Neuronal stem cell (in vitro differentiated cells): Measurements from ENCODE around the gene THAP6.

Experiments
- DNase-seq: peaks from one replicate; pipeline ENCODE4 v3.0.0-alpha.2; 2013; ENCODE audit warnings: low spot score
- H2AFZ ChIP-seq: one replicate; pipeline ENCODE4 v1.6.1; 2013; ENCODE audit warnings: mild to moderate bottlenecking, low read length, inconsistent platforms
- H2AK5ac ChIP-seq: 2 replicates; pipeline ENCODE4 v1.6.1; 2013; ENCODE audit warnings: low read depth, mild to moderate bottlenecking, inconsistent platforms, low read length, moderate library complexity, mixed read lengths
- H2BK120ac ChIP-seq: 2 replicates; pipeline ENCODE4 v1.6.1; 2013; ENCODE audit warnings: low read depth, mild to moderate bottlenecking, inconsistent platforms, low read length, moderate library complexity, mixed read lengths
- H2BK12ac ChIP-seq: one replicate; pipeline ENCODE4 v1.6.1; 2013; ENCODE audit warnings: low read length, inconsistent platforms
- H2BK15ac ChIP-seq: 2 replicates; pipeline ENCODE4 v1.6.1; 2013; ENCODE audit warnings: mild to moderate bottlenecking, low read length, inconsistent platforms, mixed read lengths
- H2BK5ac ChIP-seq: one replicate; pipeline ENCODE4 v1.6.1; 2013; ENCODE audit warnings: inconsistent platforms, mild to moderate bottlenecking, low read length, moderate library complexity
- H3K14ac ChIP-seq: one replicate; pipeline ENCODE4 v1.6.1; 2013; ENCODE audit warnings: low read length, inconsistent platforms
- H3K18ac ChIP-seq: 2 replicates; pipeline ENCODE4 v1.6.1; 2013; ENCODE audit warnings: low read length, inconsistent platforms
- H3K23ac ChIP-seq: 2 replicates; pipeline ENCODE4 v1.6.1; 2013; ENCODE audit warnings: low read depth, mild to moderate bottlenecking, mixed read lengths, low read length, inconsistent platforms; ENCODE audit not compliant: poor library complexity
- H3K27ac ChIP-seq: replicated peaks from 3 replicates; pipeline ENCODE4 v1.5.1; 2013; ENCODE audit warnings: low read length, inconsistent platforms
- H3K27me3 ChIP-seq, 3 experiments: 2 replicates each; pipeline ENCODE4 v1.6.1; 2013; ENCODE audit warnings: low read length in 3 of 3, mild to moderate bottlenecking in 2 of 3, inconsistent platforms in 1 of 3, low read depth in 1 of 3, mixed read lengths in 1 of 3, moderate library complexity in 1 of 3; ENCODE audit not compliant: control insufficient read depth in 3 of 3, insufficient read depth in 3 of 3
- H3K36me3 ChIP-seq, 2 donors: replicated peaks in 1 of 2; 2 replicates each; pipeline ENCODE4 v1.6.1; 2013; ENCODE audit warnings: low read length in 2 of 2; ENCODE audit not compliant: control insufficient read depth in 2 of 2, insufficient read depth in 2 of 2
- H3K4ac ChIP-seq: 2 replicates; pipeline ENCODE4 v1.6.1; 2013; ENCODE audit warnings: inconsistent platforms, mild to moderate bottlenecking, low read length, moderate library complexity
- H3K4me1 ChIP-seq, 2 donors: 1 replicate in 1 of 2; 2 replicates in 1 of 2; pipeline ENCODE4 v1.6.1; 2013; ENCODE audit warnings: low read length in 2 of 2, low read depth in 1 of 2; ENCODE audit not compliant: control insufficient read depth in 2 of 2, insufficient read depth in 1 of 2
- H3K4me2 ChIP-seq: one replicate; pipeline ENCODE4 v1.6.1; 2013; ENCODE audit warnings: mild to moderate bottlenecking, low read length, inconsistent platforms; ENCODE audit not compliant: insufficient read depth, poor library complexity, severe bottlenecking
- H3K4me3 ChIP-seq, 2 donors: 2 replicates each; pipeline ENCODE4 v1.5.1; 2013; ENCODE audit warnings: low read length in 2 of 2, mild to moderate bottlenecking in 2 of 2, inconsistent platforms in 1 of 2, moderate library complexity in 1 of 2
- H3K79me1 ChIP-seq: one replicate; pipeline ENCODE4 v1.6.1; 2013; ENCODE audit warnings: low read depth, mild to moderate bottlenecking, inconsistent platforms, low read length, moderate library complexity
- H3K9ac ChIP-seq: one replicate; pipeline ENCODE4 v1.6.1; 2013; ENCODE audit warnings: mild to moderate bottlenecking, low read depth, low read length, inconsistent platforms; ENCODE audit not compliant: poor library complexity
- H3K9me3 ChIP-seq, 2 donors: replicated peaks in 1 of 2; 2 replicates each; pipeline versions ENCODE3 to v1.6.1; 2013; ENCODE audit warnings: low read length in 2 of 2, mild to moderate bottlenecking in 2 of 2, inconsistent platforms in 1 of 2, low read depth in 1 of 2, mixed read lengths in 1 of 2, moderate library complexity in 1 of 2; ENCODE audit not compliant: control insufficient read depth in 2 of 2, insufficient read depth in 1 of 2
- H4K8ac ChIP-seq: one replicate; pipeline ENCODE4 v1.6.1; 2013; ENCODE audit warnings: low read depth, mild to moderate bottlenecking, inconsistent platforms, low read length, moderate library complexity
- H4K91ac ChIP-seq: one replicate; pipeline ENCODE4 v1.6.1; 2013; ENCODE audit warnings: low read length, low read depth, mild to moderate bottlenecking, inconsistent platforms; ENCODE audit not compliant: poor library complexity
- WGBS, 2 donors: extraction: QIAGEN DNeasy Blood & Tissue Kit; methylation state at CpG; one replicate each; pipeline ENCODE4 v1.1.7; 2013; ENCODE audit warnings: missing lambda C conversion rate in 2 of 2, mixed read lengths in 1 of 2; ENCODE audit not compliant: insufficient read length in 2 of 2, insufficient replicate concordance in 1 of 2; ENCODE audit errors: extremely low coverage in 2 of 2; 5-methylcytosine and 5-hydroxymethylcytosine counted together

The THAP6 gene

GRCh38 chr4:75496406-75496805, 17.9 kb upstream of the THAP6 start:
- H3K18ac ChIP-seq, result no peak overlapping the region
- no peaks in the 10 kb centered on the region for H3K79me1 ChIP-seq
- H3K4me1 ChIP-seq, result no peaks in the 10 kb centered on the region
- no peak overlapping the region for H2AK5ac ChIP-seq
- H3K4me2 ChIP-seq, result no peak overlapping the region
- H3K4ac ChIP-seq, result no peak overlapping the region
- no peak overlapping the region for H3K4me3 ChIP-seq
- H3K23ac ChIP-seq, result no peak overlapping the region
- H2BK5ac ChIP-seq, result no peak overlapping the region
- no peak overlapping the region for H4K8ac ChIP-seq
- no peak overlapping the region for H2BK12ac ChIP-seq
- H3K9ac ChIP-seq, result no peak overlapping the region
- no peak overlapping the region for H2AFZ ChIP-seq
- H3K27me3 ChIP-seq, result no peaks in the 10 kb centered on the region
- no peak overlapping the region for H2BK15ac ChIP-seq
- peaks cover 4 to 16% of the 10 kb centered on the region in 2 donors for H3K9me3 ChIP-seq
- no peak overlapping the region for H3K27ac ChIP-seq
- no CpG with 5 or more reads among the region's 2 CpGs for WGBS, 2 donors
- H4K91ac ChIP-seq, result no peak overlapping the region
- H3K14ac ChIP-seq, result no peak overlapping the region
- peaks cover 1 to 59% of the 10 kb centered on the region in 2 donors for H3K36me3 ChIP-seq
- H2BK120ac ChIP-seq, result no peak overlapping the region
- no peak for DNase-seq

GRCh38 chr4:75497133-75497532, 17.1 kb upstream of the THAP6 start:
- DNase-seq, result no peak
- H3K14ac ChIP-seq, result no peak overlapping the region
- H2AK5ac ChIP-seq, result no peak overlapping the region
- no peak overlapping the region for H4K8ac ChIP-seq
- H2BK12ac ChIP-seq, result no peak overlapping the region
- no peak overlapping the region for H3K9ac ChIP-seq
- no peak overlapping the region for H4K91ac ChIP-seq
- H2BK120ac ChIP-seq, result no peak overlapping the region
- no peak overlapping the region for H2BK5ac ChIP-seq
- H3K23ac ChIP-seq, result no peak overlapping the region
- H3K9me3 ChIP-seq, result peaks cover 4 to 16% of the 10 kb centered on the region in 2 donors
- no peak overlapping the region for H3K4me3 ChIP-seq
- no peak overlapping the region for H2BK15ac ChIP-seq
- H3K4ac ChIP-seq, result no peak overlapping the region
- no peak overlapping the region for H3K4me2 ChIP-seq
- no peak overlapping the region for H3K27ac ChIP-seq
- no peak overlapping the region for H2AFZ ChIP-seq
- H3K27me3 ChIP-seq, result no peaks in the 10 kb centered on the region
- H3K18ac ChIP-seq, result no peak overlapping the region
- H3K4me1 ChIP-seq, result no peaks in the 10 kb centered on the region
- H3K79me1 ChIP-seq, result no peaks in the 10 kb centered on the region
- no CpG with 5 or more reads among the region's 5 CpGs for WGBS, 2 donors
- H3K36me3 ChIP-seq, result peaks cover 1 to 52% of the 10 kb centered on the region in 2 donors

GRCh38 chr4:75498041-75498440, 16.2 kb upstream of the THAP6 start:
- Histone ChIP-seq H3K36me3 (peaks cover 1 to 49% of the 10 kb centered on the region in 2 donors), H4K91ac (no peak overlapping the region), H3K18ac (no peak overlapping the region), H4K8ac (no peak overlapping the region), H3K27ac (no peak overlapping the region), H2BK12ac (no peak overlapping the region), H3K4me2 (no peak overlapping the region), H3K4me3 (no peak overlapping the region), H3K14ac (no peak overlapping the region), H2BK5ac (no peak overlapping the region), H3K4me1 (no peaks in the 10 kb centered on the region), H3K79me1 (no peaks in the 10 kb centered on the region), H2BK15ac (no peak overlapping the region), H2AFZ (no peak overlapping the region), H3K27me3 (no peaks in the 10 kb centered on the region), H2BK120ac (no peak overlapping the region), H3K9ac (no peak overlapping the region), H3K9me3 (peaks cover 4 to 16% of the 10 kb centered on the region in 2 donors), H3K23ac (no peak overlapping the region), H3K4ac (no peak overlapping the region), H2AK5ac (no peak overlapping the region)
- no peak for DNase-seq
- no CpG with 5 or more reads among the region's 2 CpGs for WGBS, 2 donors

- no peaks in the 10 kb centered on the region for H3K4me1 ChIP-seq
- H3K9me3 ChIP-seq, result peaks cover 4 to 16% of the 10 kb centered on the region in 2 donors
- no peak overlapping the region for H4K8ac ChIP-seq
- no peaks in the 10 kb centered on the region for H3K79me1 ChIP-seq
- H2BK5ac ChIP-seq, result no peak overlapping the region
- no peak overlapping the region for H2BK15ac ChIP-seq
- H2BK120ac ChIP-seq, result no peak overlapping the region
- peaks cover 1 to 58% of the 10 kb centered on the region in 2 donors for H3K36me3 ChIP-seq
- H3K4me2 ChIP-seq, result no peak overlapping the region
- no CpG with 5 or more reads among the region's 2 CpGs for WGBS, 2 donors
- no peak overlapping the region for H2AK5ac ChIP-seq
- H3K4ac ChIP-seq, result no peak overlapping the region
- H2AFZ ChIP-seq, result no peak overlapping the region
- no peak overlapping the region for H3K23ac ChIP-seq
- no peak overlapping the region for H3K27ac ChIP-seq
- no peak overlapping the region for H3K9ac ChIP-seq
- H3K27me3 ChIP-seq, result no peaks in the 10 kb centered on the region
- H3K14ac ChIP-seq, result no peak overlapping the region
- no peak overlapping the region for H3K4me3 ChIP-seq
- H4K91ac ChIP-seq, result no peak overlapping the region
- no peak overlapping the region for H2BK12ac ChIP-seq
- DNase-seq, result no peak
- no peak overlapping the region for H3K18ac ChIP-seq
Measured at GRCh38 chr4:75499900-75500299, 14.4 kb upstream of the THAP6 start.
